H1 (cell line): ENCODE measurements around the gene UMAD1. TPM values are rescaled to one million over a fixed set of nuclear protein-coding genes. Genes with fewer than 3 reads are reported as not detected.

Source experiments
- CTCF ChIA-PET: fragments of 300-600 bp; sonication (Branson Sonifier 250); formaldehyde crosslinking; loops from one replicate; lab custom pipeline; 2021; ENCODE audit not compliant: partially characterized antibody; lab: Charles Lee
- POLR2A ChIA-PET: fragments of 300-600 bp; sonication (Branson Sonifier 250); formaldehyde crosslinking; loops from one replicate; lab custom pipeline; 2021; ENCODE audit warnings: inconsistent platforms; ENCODE audit not compliant: partially characterized antibody; lab: Charles Lee
- DNase-seq, 2 experiments: peaks; one replicate each; pipeline versions ENCODE4 v3.0.0 to v3.0.0-alpha.2; 2010 to 2022; ENCODE audit warnings: low spot score in 2 of 2, low read depth in 1 of 2, mixed read lengths in 1 of 2
- FAIRE-seq: peaks from 2 replicates; lab custom pipeline; 2011; peaks lifted over from hg19 to GRCh38; lab: Jason Lieb, UNC
- H2AFZ ChIP-seq: 2 replicates; pipeline ENCODE4 v1.8.1; 2012; ENCODE audit warnings: low read length, inconsistent platforms
- H2AK5ac ChIP-seq: 2 replicates; pipeline ENCODE4 v1.6.1; 2013; ENCODE audit warnings: low read depth, low read length
- H2BK120ac ChIP-seq: replicated peaks from 2 replicates; pipeline ENCODE3; 2013; ENCODE audit warnings: low read depth, low read length, inconsistent platforms
- H2BK12ac ChIP-seq: 2 replicates; pipeline ENCODE4 v1.6.1; 2013; ENCODE audit warnings: low read depth, low read length
- H2BK15ac ChIP-seq: 2 replicates; pipeline ENCODE4 v1.6.1; 2013; ENCODE audit warnings: low read length
- H2BK20ac ChIP-seq: 2 replicates; pipeline ENCODE4 v1.6.1; 2013; ENCODE audit warnings: low read length
- H2BK5ac ChIP-seq: 2 replicates; pipeline ENCODE4 v1.6.1; 2013; ENCODE audit warnings: low read depth, low read length
- H3K14ac ChIP-seq: 2 replicates; pipeline ENCODE4 v1.6.1; 2013; ENCODE audit warnings: inconsistent platforms; ENCODE audit not compliant: insufficient read length
- H3K18ac ChIP-seq: 2 replicates; pipeline ENCODE4 v1.6.1; 2013; ENCODE audit warnings: low read length; ENCODE audit errors: extremely low read depth
- H3K23ac ChIP-seq: 2 replicates; pipeline ENCODE4 v1.6.1; 2013; ENCODE audit warnings: inconsistent platforms; ENCODE audit not compliant: insufficient read length
- H3K23me2 ChIP-seq: 2 replicates; pipeline ENCODE4 v1.6.1; 2013; ENCODE audit warnings: low read depth, low read length
- H3K27ac ChIP-seq: 2 replicates; pipeline ENCODE4 v1.6.1; 2011; ENCODE audit warnings: low read depth, low read length, inconsistent platforms
- H3K27me3 ChIP-seq, 4 experiments: replicated peaks in 1 of 4; 1 replicate in 1 of 4; 2 replicates in 3 of 4; pipeline versions ENCODE4 v1.6.1 to v1.8.1; 2011 to 2013; ENCODE audit warnings: low read length in 3 of 4, mild to moderate bottlenecking in 3 of 4, inconsistent platforms in 2 of 4, mixed read lengths in 2 of 4, moderate library complexity in 1 of 4; ENCODE audit not compliant: control insufficient read depth in 3 of 4, insufficient read depth in 3 of 4; ENCODE audit errors: extremely low read depth in 1 of 4
- H3K36me3 ChIP-seq, 4 experiments: 2 replicates each; pipeline versions ENCODE4 v1.6.1 to v1.8.1; 2011 to 2013; ENCODE audit warnings: mild to moderate bottlenecking in 4 of 4, low read length in 3 of 4, moderate library complexity in 2 of 4, control low read depth in 1 of 4, inconsistent platforms in 1 of 4; ENCODE audit not compliant: insufficient read depth in 4 of 4, control insufficient read depth in 2 of 4
- H3K4ac ChIP-seq: replicated peaks from 2 replicates; pipeline ENCODE3; 2013; ENCODE audit warnings: low read length, low read depth, mixed read lengths, inconsistent platforms; ENCODE audit not compliant: insufficient read length
- H3K4me1 ChIP-seq, 4 experiments: replicated peaks in 1 of 4; 1 replicate in 1 of 4; 2 replicates in 3 of 4; pipeline versions ENCODE4 v1.6.1 to v1.8.1; 2011 to 2013; ENCODE audit warnings: low read length in 3 of 4, inconsistent platforms in 2 of 4, mixed read lengths in 1 of 4; ENCODE audit not compliant: insufficient read depth in 4 of 4, control insufficient read depth in 3 of 4
- H3K4me2 ChIP-seq, 2 experiments: 2 replicates each; pipeline versions ENCODE4 v1.6.1 to v1.8.1; 2011 to 2013; ENCODE audit warnings: low read depth in 2 of 2, low read length in 2 of 2, control low read depth in 1 of 2, inconsistent platforms in 1 of 2, mild to moderate bottlenecking in 1 of 2; ENCODE audit not compliant: insufficient read depth in 1 of 2
- H3K4me3 ChIP-seq, 4 experiments: fragments of 200-600, 300-600 bp in 1 of 4; sonication (generic), shearing (Covaris generic), sonication (Bioruptor Twin) in 1 of 4; 2 replicates each; pipeline versions ENCODE4 v1.5.1 to v1.8.1; 2011 to 2016; ENCODE audit warnings: low read length in 4 of 4, low read depth in 3 of 4, control low read depth in 2 of 4, inconsistent platforms in 2 of 4, mild to moderate bottlenecking in 2 of 4, mixed read lengths in 1 of 4, moderate library complexity in 1 of 4; ENCODE audit not compliant: insufficient read depth in 2 of 4; ENCODE audit errors: extremely low read depth in 1 of 4
- H3K56ac ChIP-seq: replicated peaks from 2 replicates; pipeline ENCODE3; 2013; ENCODE audit warnings: low read depth, mild to moderate bottlenecking, mixed read lengths, low read length, inconsistent platforms; ENCODE audit not compliant: insufficient read length
- H3K79me1 ChIP-seq: 2 replicates; pipeline ENCODE4 v1.6.1; 2013; ENCODE audit warnings: low read depth, low read length, control low read depth
- H3K79me2 ChIP-seq, 2 experiments: 2 replicates each; pipeline versions ENCODE4 v1.6.1 to v1.8.1; 2012 to 2013; ENCODE audit warnings: low read length in 2 of 2, mild to moderate bottlenecking in 2 of 2, inconsistent platforms in 1 of 2; ENCODE audit not compliant: insufficient read depth in 2 of 2, control insufficient read depth in 1 of 2
- H3K9ac ChIP-seq, 4 experiments: replicated peaks in 1 of 4; 1 replicate in 1 of 4; 2 replicates in 3 of 4; pipeline versions ENCODE4 v1.6.1 to v1.8.1; 2011 to 2013; ENCODE audit warnings: low read depth in 3 of 4, low read length in 3 of 4, control low read depth in 2 of 4, mild to moderate bottlenecking in 2 of 4, moderate library complexity in 2 of 4, inconsistent platforms in 1 of 4; ENCODE audit errors: extremely low read depth in 1 of 4
- H3K9me3 ChIP-seq, 2 experiments: 2 replicates each; pipeline versions ENCODE4 v1.6.1 to v1.8.1; 2012 to 2013; ENCODE audit warnings: mild to moderate bottlenecking in 2 of 2, moderate library complexity in 2 of 2, control low read depth in 1 of 2, inconsistent platforms in 1 of 2, low read depth in 1 of 2, low read length in 1 of 2, mixed read lengths in 1 of 2; ENCODE audit not compliant: insufficient read depth in 2 of 2
- H4K20me1 ChIP-seq, 2 experiments: replicated peaks in 1 of 2; 2 replicates each; pipeline versions ENCODE3 to v1.8.1; 2011 to 2013; ENCODE audit warnings: inconsistent platforms in 2 of 2, low read length in 2 of 2, mild to moderate bottlenecking in 1 of 2; ENCODE audit not compliant: insufficient read depth in 2 of 2, control insufficient read depth in 1 of 2
- H4K5ac ChIP-seq: 2 replicates; pipeline ENCODE4 v1.6.1; 2013; ENCODE audit warnings: low read length, low read depth, mixed read lengths, inconsistent platforms; ENCODE audit not compliant: insufficient read length
- H4K8ac ChIP-seq: 2 replicates; pipeline ENCODE4 v1.8.0; 2013; ENCODE audit warnings: mild to moderate bottlenecking, moderate library complexity, low read length, inconsistent platforms; ENCODE audit not compliant: insufficient read depth; ENCODE audit errors: extremely low read depth
- H4K91ac ChIP-seq: replicated peaks from 2 replicates; pipeline ENCODE3; 2013; ENCODE audit warnings: low read length, mixed read lengths, inconsistent platforms; ENCODE audit not compliant: insufficient read length
- CBX5 ChIP-seq: fragments of 300-800, 300-1000 bp; sonication (generic); IDR thresholded peaks from 2 replicates; pipeline ENCODE4 v1.7.1; 2016; ENCODE audit warnings: antibody characterized with exemption, low read length, low read depth
- CHD1 ChIP-seq: IDR thresholded peaks from 2 replicates; pipeline ENCODE4 v1.6.1; 2012; ENCODE audit warnings: low read depth, low read length, improper control_type of control experiment
- HDAC2 ChIP-seq, 2 experiments: fragments of 300-600 bp in 1 of 2; sonication (generic) in 1 of 2; IDR thresholded peaks; 2 replicates each; pipeline ENCODE4 v1.6.1; 2011 to 2012; ENCODE audit warnings: low read depth in 2 of 2, low read length in 2 of 2, mild to moderate bottlenecking in 2 of 2, moderate library complexity in 2 of 2, borderline replicate concordance in 1 of 2, inconsistent platforms in 1 of 2
- RBBP5 ChIP-seq: IDR thresholded peaks from 2 replicates; pipeline ENCODE4 v1.7.1; 2012; ENCODE audit warnings: low read depth, mild to moderate bottlenecking, inconsistent platforms, low read length, moderate library complexity, borderline replicate concordance
- RFX5 ChIP-seq: IDR thresholded peaks from 2 replicates; pipeline ENCODE4 v1.6.1; 2011; ENCODE audit warnings: low read depth, low read length, improper control_type of control experiment, borderline replicate concordance
- RNF2 ChIP-seq: fragments of 200-900, 300-1000 bp; sonication (generic); IDR thresholded peaks from 2 replicates; pipeline ENCODE4 v1.7.1; 2016; ENCODE audit warnings: borderline replicate concordance, low read depth, mild to moderate bottlenecking, antibody characterized with exemption, low read length; ENCODE audit not compliant: poor library complexity, severe bottlenecking; ENCODE audit errors: missing control alignments
- TCF12 ChIP-seq: IDR thresholded peaks from 2 replicates; pipeline ENCODE4 v1.6.1; 2011; ENCODE audit warnings: low read depth, mild to moderate bottlenecking, low read length
- TEAD4 ChIP-seq: IDR thresholded peaks from 2 replicates; pipeline ENCODE4 v1.6.1; 2012; ENCODE audit warnings: low read depth, low read length, inconsistent platforms, mixed read lengths
- YY1 ChIP-seq: IDR thresholded peaks from 2 replicates; pipeline ENCODE4 v1.6.1; 2011; ENCODE audit warnings: low read depth, mild to moderate bottlenecking, low read length
- WGBS, 2 experiments: shearing (Covaris generic) in 1 of 2; methylation state at CpG; one replicate each; pipeline versions ENCODE4 v1.1.6 to v1.1.7; 2013 to 2015; ENCODE audit warnings: low lambda C conversion rate in 2 of 2, mixed read lengths in 2 of 2, inconsistent platforms in 1 of 2, low coverage in 1 of 2, missing lambda C conversion rate in 1 of 2; ENCODE audit not compliant: insufficient replicate concordance in 2 of 2, insufficient coverage in 1 of 2, insufficient read length in 1 of 2; ENCODE audit errors: extremely low coverage in 1 of 2, missing lambda C conversion rate in 1 of 2; 5-methylcytosine and 5-hydroxymethylcytosine counted together
- polyA plus RNA-seq, 7 experiments: library from polyadenylated mRNA; depleted of rRNA in 3 of 7; stranded (reverse) in 5 of 7; unstranded in 2 of 7; fragments of >200 nt in 5 of 7; fragments of 200-250 nt in 2 of 7; gene quantifications; 1 replicate in 5 of 7; 2 replicates in 1 of 7; 4 replicates in 1 of 7; pipeline versions ENCODE4 v1.2.1 to v1.2.3, GENCODE V29; 2011 to 2013; ENCODE audit warnings: missing spikeins in 2 of 7, mixed read lengths in 2 of 7
- total RNA-seq: library from RNA; stranded (reverse); fragmentation: NEBNext Ultra II Directional; extraction: Animal tissue kit (Norgen Biotek cat#: 25700); gene quantifications from 2 replicates; pipeline ENCODE4 v1.2.1, GENCODE V29; 2021
- TF ChIP-seq, protein P1 (sequence below): IDR thresholded peaks from 2 replicates; pipeline ENCODE4 v1.6.1; 2011; ENCODE audit warnings: low read depth, mild to moderate bottlenecking, low read length; ENCODE audit not compliant: insufficient read depth

The UMAD1 gene
- total and polyA plus RNA-seq, 2 of the 8 experiments (the other 6 are each of a cell fraction or from before 2014, with no cell fraction given) = 10.4 to 12.3 TPM

DNA sequence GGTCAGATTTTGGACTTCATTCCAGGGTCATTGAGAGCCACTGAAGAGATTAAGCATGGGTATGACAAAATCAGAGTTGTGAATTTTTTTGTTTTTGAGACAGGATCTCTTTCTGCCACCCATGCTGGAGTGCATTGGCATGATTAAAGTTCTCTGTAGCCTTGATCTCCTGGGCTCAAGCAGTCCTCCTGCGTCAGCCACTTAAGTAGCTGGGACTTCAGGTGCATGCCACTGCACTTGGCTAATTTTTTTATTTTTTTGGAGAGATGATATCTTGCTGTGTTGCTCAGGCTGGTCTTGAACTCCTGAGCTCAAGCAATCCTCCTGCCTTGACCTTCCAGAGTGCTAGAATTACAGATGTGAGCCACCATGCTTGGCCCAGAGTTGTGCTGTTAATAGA, 275.5 kb downstream of the UMAD1 start:
- Histone ChIP-seq H2AFZ (no peak overlapping the region), H2BK15ac (no peak overlapping the region), H3K27ac (no peak overlapping the region), H4K8ac (no peak overlapping the region), H3K79me1 (no peaks in the 10 kb centered on the region), H3K9me3 (no peaks in the 10 kb centered on the region), H4K20me1 (no peaks in the 10 kb centered on the region), H3K23ac (no peak overlapping the region), H3K4me1 (peaks cover 0 to 7% (median 2%) of the 10 kb centered on the region in 4 experiments; a peak in 3 of 7 replicates), H2AK5ac (no peak overlapping the region), H3K18ac (no peak overlapping the region), H4K91ac (no peak overlapping the region), H2BK5ac (no peak overlapping the region), H3K36me3 (no peaks in the 10 kb centered on the region), H2BK20ac (no peak overlapping the region), H2BK12ac (no peak overlapping the region), H3K23me2 (no peaks in the 10 kb centered on the region), H3K9ac (no peak overlapping the region), H3K4me3 (no peak overlapping the region), H3K56ac (no peak overlapping the region), H3K79me2 (no peaks in the 10 kb centered on the region), H3K14ac (no peak overlapping the region), H3K27me3 (no peaks in the 10 kb centered on the region), H3K4ac (no peak overlapping the region), H2BK120ac (no peak overlapping the region), H4K5ac (no peak overlapping the region), H3K4me2 (no peak overlapping the region)
- 40% methylated on average over 1 of the region's 1 CpG; no CpG with 5 or more reads in 1 of the 2 experiments for WGBS, 2 experiments
- ChIA-PET POLR2A (interaction anchor here (1.0 kb wide), 1 partner anchor 10 kb away, joined by 4 read pairs; no protein-coding TSS in a partner anchor), CTCF (interaction anchor here (0.6 kb wide), 1 partner anchor 98 kb away, joined by 3 read pairs; no protein-coding TSS in a partner anchor)
- DNase-seq = no peak
- TF ChIP-seq CHD1 (no peak), RNF2 (no peak), RBBP5 (no peak), TEAD4 (no peak), HDAC2 (IDR thresholded peaks at IDR 0.05; ENCODE audit: borderline replicate concordance in 1 of 2, low read depth in 2 of 2, low read length in 2 of 2) (no peak), TCF12 (no peak), CBX5 (no peak), RFX5 (no peak), YY1 (no peak)
- TF ChIP-seq, protein P1, sequence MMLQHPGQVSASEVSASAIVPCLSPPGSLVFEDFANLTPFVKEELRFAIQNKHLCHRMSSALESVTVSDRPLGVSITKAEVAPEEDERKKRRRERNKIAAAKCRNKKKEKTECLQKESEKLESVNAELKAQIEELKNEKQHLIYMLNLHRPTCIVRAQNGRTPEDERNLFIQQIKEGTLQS = no peak
- FAIRE-seq = no peak
